ENCODE data around the gene UTS2R.

Gene UTS2R

GRCh38 chr17:82329683-82330321, 41.8 kb upstream of the UTS2R start:
- H4K91ac ChIP-seq (ENCODE audit: low read depth, low read length, poor library complexity): no peak overlapping the region
- H2AFZ ChIP-seq (ENCODE audit: low read length): no peak overlapping the region
- peaks cover 0 to 2% of the 10 kb centered on the region in 2 donors for H3K9me3 ChIP-seq (replicated peaks in 1 of 2; ENCODE audit: control insufficient read depth in 2 of 2, insufficient read depth in 1 of 2, low read depth in 1 of 2, low read length in 2 of 2)
- H4K8ac ChIP-seq (ENCODE audit: low read depth, low read length): no peak overlapping the region
- H2BK12ac ChIP-seq (ENCODE audit: low read length): peak overlapping the region; percentile 73
- no peak overlapping the region for H2BK120ac ChIP-seq (ENCODE audit: low read depth, low read length)
- no peak overlapping the region for H3K4me2 ChIP-seq (ENCODE audit: insufficient read depth, low read length, poor library complexity, severe bottlenecking)
- peak overlapping the region; percentile 66 for H2AK5ac ChIP-seq (ENCODE audit: low read depth, low read length)
- no peaks in the 10 kb centered on the region for H3K36me3 ChIP-seq (replicated peaks in 1 of 2; ENCODE audit: control insufficient read depth in 2 of 2, insufficient read depth in 2 of 2, low read length in 2 of 2)
- H3K18ac ChIP-seq (ENCODE audit: low read length): no peak overlapping the region
- peak overlapping the region; percentile 40 for H3K9ac ChIP-seq (ENCODE audit: low read depth, low read length, poor library complexity)
- peaks cover 4% of the 10 kb centered on the region for H3K79me1 ChIP-seq (ENCODE audit: low read depth, low read length)
- H3K4me1 ChIP-seq (ENCODE audit: control insufficient read depth in 2 of 2, insufficient read depth in 1 of 2, low read depth in 1 of 2, low read length in 2 of 2): peaks cover 24 to 34% of the 10 kb centered on the region in 2 donors
- DNase-seq (ENCODE audit: low spot score): no peak
- H3K27ac ChIP-seq (replicated peaks; ENCODE audit: low read length): no peak overlapping the region
- no peak overlapping the region for H3K4ac ChIP-seq (ENCODE audit: low read length)
- H3K14ac ChIP-seq (ENCODE audit: low read length): no peak overlapping the region
- no peak overlapping the region for H3K4me3 ChIP-seq (ENCODE audit: low read length in 2 of 2)
- peak overlapping the region; percentile 35 for H2BK5ac ChIP-seq (ENCODE audit: low read length)
- WGBS, 2 donors (ENCODE audit: extremely low coverage in 2 of 2, insufficient read length in 2 of 2, insufficient replicate concordance in 1 of 2): no CpG with 5 or more reads among the region's 19 CpGs
- no peak overlapping the region for H3K23ac ChIP-seq (ENCODE audit: low read depth, low read length, poor library complexity)
- H3K27me3 ChIP-seq (ENCODE audit: control insufficient read depth in 3 of 3, insufficient read depth in 3 of 3, low read depth in 1 of 3, low read length in 3 of 3): peaks cover 16 to 98% (median 30%) of the 10 kb centered on the region in 3 experiments
- H2BK15ac ChIP-seq (ENCODE audit: low read length): peak overlapping the region; percentile 79

- Histone ChIP-seq H2BK120ac (ENCODE audit: low read depth, low read length) (no peak overlapping the region), H3K27me3 (ENCODE audit: control insufficient read depth in 3 of 3, insufficient read depth in 3 of 3, low read depth in 1 of 3, low read length in 3 of 3) (peaks cover 16 to 98% (median 37%) of the 10 kb centered on the region in 3 experiments), H3K27ac (replicated peaks; ENCODE audit: low read length) (no peak overlapping the region), H4K8ac (ENCODE audit: low read depth, low read length) (no peak overlapping the region), H4K91ac (ENCODE audit: low read depth, low read length, poor library complexity) (no peak overlapping the region), H3K36me3 (replicated peaks in 1 of 2; ENCODE audit: control insufficient read depth in 2 of 2, insufficient read depth in 2 of 2, low read length in 2 of 2) (no peaks in the 10 kb centered on the region), H3K14ac (ENCODE audit: low read length) (peak overlapping the region; percentile 33), H2BK15ac (ENCODE audit: low read length) (peak overlapping the region; percentile 79), H3K4me2 (ENCODE audit: insufficient read depth, low read length, poor library complexity, severe bottlenecking) (peak overlapping the region; percentile 4), H3K18ac (ENCODE audit: low read length) (peak overlapping the region; percentile 88), H3K23ac (ENCODE audit: low read depth, low read length, poor library complexity) (peak overlapping the region; percentile 32), H3K4ac (ENCODE audit: low read length) (no peak overlapping the region), H3K4me1 (ENCODE audit: control insufficient read depth in 2 of 2, insufficient read depth in 1 of 2, low read depth in 1 of 2, low read length in 2 of 2) (peaks cover 23 to 34% of the 10 kb centered on the region in 2 donors), H2AFZ (ENCODE audit: low read length) (no peak overlapping the region), H3K9ac (ENCODE audit: low read depth, low read length, poor library complexity) (peak overlapping the region; percentile 40), H2BK12ac (ENCODE audit: low read length) (peak overlapping the region; percentile 87), H3K79me1 (ENCODE audit: low read depth, low read length) (peaks cover 4% of the 10 kb centered on the region), H2BK5ac (ENCODE audit: low read length) (no peak overlapping the region), H2AK5ac (ENCODE audit: low read depth, low read length) (peak overlapping the region; percentile 66), H3K4me3 (ENCODE audit: low read length in 2 of 2) (peak overlapping the region in 1 of 2 donors; percentile 9), H3K9me3 (replicated peaks in 1 of 2; ENCODE audit: control insufficient read depth in 2 of 2, insufficient read depth in 1 of 2, low read depth in 1 of 2, low read length in 2 of 2) (peaks cover 0 to 2% of the 10 kb centered on the region in 2 donors)
- DNase-seq (ENCODE audit: low spot score): no peak
- WGBS, 2 donors (ENCODE audit: extremely low coverage in 2 of 2, insufficient read length in 2 of 2, insufficient replicate concordance in 1 of 2): no CpG with 5 or more reads among the region's 28 CpGs
These were observed 41.0 kb upstream of the UTS2R start for GRCh38 chr17:82330322-82331239.

- no peak overlapping the region for H3K9ac ChIP-seq (ENCODE audit: low read depth, low read length, poor library complexity)
These were observed 40.1 kb upstream of the UTS2R start for GRCh38 chr17:82331345-82331939.

More at GRCh38 chr17:82331345-82331939, 40.1 kb upstream of the UTS2R start:
- Histone ChIP-seq H2AFZ (ENCODE audit: low read length) (no peak overlapping the region), H3K27me3 (ENCODE audit: control insufficient read depth in 3 of 3, insufficient read depth in 3 of 3, low read depth in 1 of 3, low read length in 3 of 3) (peaks cover 16 to 95% (median 39%) of the 10 kb centered on the region in 3 experiments), H3K4me2 (ENCODE audit: insufficient read depth, low read length, poor library complexity, severe bottlenecking) (no peak overlapping the region), H2AK5ac (ENCODE audit: low read depth, low read length) (no peak overlapping the region), H3K4ac (ENCODE audit: low read length) (no peak overlapping the region), H3K14ac (ENCODE audit: low read length) (no peak overlapping the region), H2BK120ac (ENCODE audit: low read depth, low read length) (no peak overlapping the region), H2BK15ac (ENCODE audit: low read length) (no peak overlapping the region), H3K36me3 (replicated peaks in 1 of 2; ENCODE audit: control insufficient read depth in 2 of 2, insufficient read depth in 2 of 2, low read length in 2 of 2) (no peaks in the 10 kb centered on the region), H4K8ac (ENCODE audit: low read depth, low read length) (no peak overlapping the region), H2BK5ac (ENCODE audit: low read length) (peak overlapping the region; percentile 39), H4K91ac (ENCODE audit: low read depth, low read length, poor library complexity) (no peak overlapping the region), H2BK12ac (ENCODE audit: low read length) (no peak overlapping the region), H3K4me3 (ENCODE audit: low read length in 2 of 2) (no peak overlapping the region), H3K9me3 (replicated peaks in 1 of 2; ENCODE audit: control insufficient read depth in 2 of 2, insufficient read depth in 1 of 2, low read depth in 1 of 2, low read length in 2 of 2) (peaks cover 0 to 2% of the 10 kb centered on the region in 2 donors), H3K23ac (ENCODE audit: low read depth, low read length, poor library complexity) (no peak overlapping the region), H3K27ac (replicated peaks; ENCODE audit: low read length) (no peak overlapping the region), H3K4me1 (ENCODE audit: control insufficient read depth in 2 of 2, insufficient read depth in 1 of 2, low read depth in 1 of 2, low read length in 2 of 2) (peaks cover 21 to 36% of the 10 kb centered on the region in 2 donors), H3K79me1 (ENCODE audit: low read depth, low read length) (peaks cover 4% of the 10 kb centered on the region), H3K18ac (ENCODE audit: low read length) (no peak overlapping the region)
- no peak for DNase-seq (ENCODE audit: low spot score)
- no CpG with 5 or more reads among the region's 25 CpGs for WGBS, 2 donors (ENCODE audit: extremely low coverage in 2 of 2, insufficient read length in 2 of 2, insufficient replicate concordance in 1 of 2)

Data from neuronal stem cell (in vitro differentiated cells).